Measurements from ENCODE around the gene SRPK1. TPM values are rescaled to one million over a fixed set of nuclear protein-coding genes. Genes with fewer than 3 reads are reported as not detected.

The SRPK1 gene
- total and polyA plus RNA-seq, 2 of the 13 experiments (the other 11 are each of a cell fraction or from before 2014, with no cell fraction given): 56.4 to 142 TPM

GRCh38 chr6:35919827-35920751 lies 809 bp downstream of the SRPK1 start (continued):
- TF ChIP-seq RBM39 (IDR thresholded peaks at IDR 0.05; ENCODE audit: low read depth, low read length, poor library complexity, severe bottlenecking) (no peak), PLSCR1 (CRISPR knock-in tag; IDR thresholded peaks at IDR 0.05; ENCODE audit: borderline replicate concordance) (no peak), ZHX1 (CRISPR knock-in tag; IDR thresholded peaks at IDR 0.05; ENCODE audit: low read depth) (0 out of 2 replicates have a peak, but pooled peaks have one; percentile 32), GABPA (IDR thresholded peaks at IDR 0.05; ENCODE audit: low read depth, low read length) (no peak), GABPA (CRISPR knock-in tag; IDR thresholded peaks at IDR 0.05; ENCODE audit: low read depth) (0 out of 2 replicates have a peak, but pooled peaks have one; percentile 20), ZNF30 (CRISPR knock-in tag; IDR thresholded peaks at IDR 0.05) (peak; percentile 32; the same call in 1 of the 2 replicates), ZNF598 (CRISPR knock-in tag; IDR thresholded peaks at IDR 0.05; ENCODE audit: borderline replicate concordance) (peak; percentile 73), ZBTB4 (CRISPR knock-in tag; IDR thresholded peaks at IDR 0.05; ENCODE audit: borderline replicate concordance) (no peak), HNF1B (CRISPR knock-in tag; IDR thresholded peaks at IDR 0.05) (peak; percentile 40; the same call in 1 of the 2 replicates), MYC (CRISPR knock-in tag; IDR thresholded peaks at IDR 0.05; ENCODE audit: borderline replicate concordance) (peak; percentile 93), NR2F2 (IDR thresholded peaks at IDR 0.05; ENCODE audit: borderline replicate concordance, low read depth) (no peak), CAMTA2 (CRISPR knock-in tag; IDR thresholded peaks at IDR 0.05; ENCODE audit: borderline replicate concordance) (no peak; the same call in 1 of the 2 replicates), ZBTB10 (CRISPR knock-in tag; IDR thresholded peaks at IDR 0.05; ENCODE audit: borderline replicate concordance) (no peak), SYNCRIP (IDR thresholded peaks at IDR 0.05; ENCODE audit: insufficient read depth, low read depth, low read length) (no peak), KLF11 (CRISPR knock-in tag; IDR thresholded peaks at IDR 0.05) (0 out of 2 replicates have a peak, but pooled peaks have one; percentile 67)

All from HepG2 (cell line).